ENCODE results near the gene EEF1B2. TPM values are rescaled to one million over a fixed set of nuclear protein-coding genes. Genes with fewer than 3 reads are reported as not detected.

EEF1B2 gene
- total RNA-seq (2022) (939 and 946 TPM in 2 replicates), Bru-seq, nascent RNA (percentile 100 among the genes with signal in this experiment), BruChase-seq, experiment 1, labeled RNA remaining after a 2-hour chase (percentile 100 among the genes with signal in this experiment), BruChase-seq, experiment 2, labeled RNA remaining after a 6-hour chase (percentile 100 among the genes with signal in this experiment)
- long read RNA-seq, transcript EEF1B2-203 (6 exons, 1,098 nt): major isoform, 445 of 629 reads
- long read RNA-seq, transcript EEF1B2-201 (7 exons, 844 nt): minor isoform, 128 of 629 reads
- long read RNA-seq, transcript EEF1B2-202 (7 exons, 880 nt): minor isoform, 22 of 629 reads
- long read RNA-seq, partial matches to known transcripts: 20 of 629 reads
- long read RNA-seq, other reads (novel, unspliced or antisense): 11 of 629 reads

DNA sequence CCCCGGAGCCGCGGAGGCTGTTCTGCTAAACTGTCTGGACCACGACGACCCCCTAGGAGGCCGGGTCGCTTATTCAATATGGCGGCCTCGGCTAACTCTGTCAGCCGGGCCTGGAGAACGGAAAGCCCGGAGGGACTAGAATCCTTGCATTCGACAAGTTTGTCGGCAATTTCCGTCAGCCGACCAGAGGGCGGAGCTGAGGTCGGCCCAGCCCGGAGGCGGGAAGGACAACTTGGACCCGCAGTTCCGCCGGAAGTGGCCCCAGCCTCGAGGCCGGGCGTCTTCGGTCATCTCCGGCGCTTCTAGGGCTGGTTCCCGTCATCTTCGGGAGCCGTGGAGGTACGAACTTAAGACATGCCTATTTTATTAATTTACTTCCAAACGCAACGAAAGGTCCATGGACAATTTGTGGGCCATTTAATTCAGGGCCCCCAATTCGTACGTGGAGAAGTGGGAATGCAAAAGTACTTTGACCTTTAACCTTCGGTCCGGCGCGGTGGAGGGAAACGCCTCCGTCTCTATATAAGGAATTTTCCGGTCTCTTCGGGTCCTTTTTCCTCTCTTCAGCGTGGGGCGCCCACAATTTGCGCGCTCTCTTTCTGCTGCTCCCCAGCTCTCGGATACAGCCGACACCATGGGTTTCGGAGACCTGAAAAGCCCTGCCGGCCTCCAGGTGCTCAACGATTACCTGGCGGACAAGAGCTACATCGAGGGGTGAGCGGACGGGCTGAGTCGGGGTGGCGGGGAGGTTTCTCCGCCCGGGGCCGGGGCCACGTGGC, at the start of gene EEF1B2, which contains the start of gene NDUFS1:
Gene EEF1B2 (plus strand): TSS at position 550 of the 779 bp plus-strand sequence. CDS start 85 bp downstream, at position 635.
Gene NDUFS1 (minus strand): TSS at position 99 of the 779 bp plus-strand sequence. CDS start 5,766 bp downstream, outside the sequence.
- H3K9me3 ChIP-seq: no peaks in the 10 kb centered on the region
- peaks cover 25% of the 10 kb centered on the region for H3K4me1 Mint-ChIP-seq (ENCODE audit: low read depth, unreplicated experiment)
- ChIA-PET CTCF (interaction anchor here (0.6 kb wide), 2 partner anchors 102 to 1538 kb away, joined by 4 read pairs; no protein-coding TSS in a partner anchor), POLR2A (interaction anchor here (0.6 to 1.4 kb wide), 4 partner anchors 74 to 1552 kb away, joined by 3 to 7 read pairs (median 4); partner anchors contain the start of genes CCNYL1 and INO80D)
- intact Hi-C loops (cut with micrococcal nuclease; ENCODE audit: unreplicated experiment): loop anchor here (2.0 to 5.0 kb wide), 5 partner anchors 73 to 283 kb away; partner anchors contain the start of genes ADAM23 and INO80D
- peaks cover 6% of the 10 kb centered on the region for H3K36me3 ChIP-seq (ENCODE audit: control insufficient read depth, insufficient read depth, low read length)
- H3K4me3 ChIP-seq (ENCODE audit: low read depth, low read length): peak within 1 kb of the TSS; percentile 70
- H3K36me3 Mint-ChIP-seq (ENCODE audit: insufficient read depth, unreplicated experiment): peaks cover 62% of the 10 kb centered on the region
- peak; percentile 98 for DNase-seq
- no peaks in the 10 kb centered on the region for H3K27me3 ChIP-seq (replicated peaks; ENCODE audit: control insufficient read depth, insufficient read depth, low read length)
- H3K27ac Mint-ChIP-seq (ENCODE audit: unreplicated experiment): peak within 1 kb of the TSS; percentile 99
- no TSS peak for BruUV-seq (replicated peaks)
- TF ChIP-seq, protein P1, sequence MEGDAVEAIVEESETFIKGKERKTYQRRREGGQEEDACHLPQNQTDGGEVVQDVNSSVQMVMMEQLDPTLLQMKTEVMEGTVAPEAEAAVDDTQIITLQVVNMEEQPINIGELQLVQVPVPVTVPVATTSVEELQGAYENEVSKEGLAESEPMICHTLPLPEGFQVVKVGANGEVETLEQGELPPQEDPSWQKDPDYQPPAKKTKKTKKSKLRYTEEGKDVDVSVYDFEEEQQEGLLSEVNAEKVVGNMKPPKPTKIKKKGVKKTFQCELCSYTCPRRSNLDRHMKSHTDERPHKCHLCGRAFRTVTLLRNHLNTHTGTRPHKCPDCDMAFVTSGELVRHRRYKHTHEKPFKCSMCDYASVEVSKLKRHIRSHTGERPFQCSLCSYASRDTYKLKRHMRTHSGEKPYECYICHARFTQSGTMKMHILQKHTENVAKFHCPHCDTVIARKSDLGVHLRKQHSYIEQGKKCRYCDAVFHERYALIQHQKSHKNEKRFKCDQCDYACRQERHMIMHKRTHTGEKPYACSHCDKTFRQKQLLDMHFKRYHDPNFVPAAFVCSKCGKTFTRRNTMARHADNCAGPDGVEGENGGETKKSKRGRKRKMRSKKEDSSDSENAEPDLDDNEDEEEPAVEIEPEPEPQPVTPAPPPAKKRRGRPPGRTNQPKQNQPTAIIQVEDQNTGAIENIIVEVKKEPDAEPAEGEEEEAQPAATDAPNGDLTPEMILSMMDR (IDR thresholded peaks at IDR 0.05; ENCODE audit: insufficient read depth in 1 of 2, low read depth in 1 of 2, low read length in 1 of 2, severe bottlenecking in 1 of 2, unreplicated experiment in 1 of 2): no peak
- H3K4me3 Mint-ChIP-seq (ENCODE audit: unreplicated experiment): peak within 1 kb of the TSS; percentile 83
- H3K9me3 Mint-ChIP-seq (ENCODE audit: unreplicated experiment): no peaks in the 10 kb centered on the region
- H3K27me3 Mint-ChIP-seq (ENCODE audit: insufficient read depth, unreplicated experiment): no peaks in the 10 kb centered on the region
- peaks cover 6% of the 10 kb centered on the region; the same call in 1 of the 2 replicates for H3K4me1 ChIP-seq

DNA sequence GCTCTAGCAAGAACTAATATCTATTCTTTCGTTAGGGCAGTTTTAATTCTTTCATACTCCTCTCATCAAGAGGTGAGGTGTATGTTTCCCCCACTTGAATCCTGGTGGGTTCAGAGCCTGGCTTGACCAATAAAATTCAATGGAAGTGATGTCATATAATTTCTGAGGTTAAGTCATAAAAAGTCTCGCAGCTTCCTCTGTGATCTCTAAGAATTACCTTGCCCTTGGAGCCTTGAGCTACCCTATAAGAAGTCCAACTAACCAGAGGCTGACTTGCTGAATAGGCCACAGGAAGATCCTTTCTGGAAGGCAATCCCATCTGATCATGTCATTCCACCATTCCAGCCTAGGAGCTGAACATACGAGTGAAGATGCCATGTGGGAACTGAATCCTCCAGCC, 47.6 kb upstream of the EEF1B2 start:
- Mint-ChIP-seq H3K36me3 (ENCODE audit: insufficient read depth, unreplicated experiment) (peaks cover 16% of the 10 kb centered on the region), H3K4me3 (ENCODE audit: unreplicated experiment) (no peak overlapping the region), H3K4me1 (ENCODE audit: low read depth, unreplicated experiment) (peaks cover 10% of the 10 kb centered on the region), H3K27me3 (ENCODE audit: insufficient read depth, unreplicated experiment) (no peaks in the 10 kb centered on the region), H3K27ac (ENCODE audit: unreplicated experiment) (no peak overlapping the region), H3K9me3 (ENCODE audit: unreplicated experiment) (no peaks in the 10 kb centered on the region)
- no peaks in the 10 kb centered on the region for H3K27me3 ChIP-seq (replicated peaks; ENCODE audit: control insufficient read depth, insufficient read depth, low read length)
- CTCF ChIA-PET: no interaction called here
- peaks cover 9% of the 10 kb centered on the region for H3K4me1 ChIP-seq
- H3K9me3 ChIP-seq: no peaks in the 10 kb centered on the region
- H3K4me3 ChIP-seq (ENCODE audit: low read depth, low read length): no peak overlapping the region
- TF ChIP-seq, protein P1 (IDR thresholded peaks at IDR 0.05; ENCODE audit: insufficient read depth in 1 of 2, low read depth in 1 of 2, low read length in 1 of 2, severe bottlenecking in 1 of 2, unreplicated experiment in 1 of 2): no peak
- no peaks in the 10 kb centered on the region for H3K36me3 ChIP-seq (ENCODE audit: control insufficient read depth, insufficient read depth, low read length)
- no TSS peak for BruUV-seq (replicated peaks)
- intact Hi-C loops (cut with micrococcal nuclease; ENCODE audit: unreplicated experiment): no loop called here
- POLR2A ChIA-PET: no interaction called here
- DNase-seq: no peak

DNA sequence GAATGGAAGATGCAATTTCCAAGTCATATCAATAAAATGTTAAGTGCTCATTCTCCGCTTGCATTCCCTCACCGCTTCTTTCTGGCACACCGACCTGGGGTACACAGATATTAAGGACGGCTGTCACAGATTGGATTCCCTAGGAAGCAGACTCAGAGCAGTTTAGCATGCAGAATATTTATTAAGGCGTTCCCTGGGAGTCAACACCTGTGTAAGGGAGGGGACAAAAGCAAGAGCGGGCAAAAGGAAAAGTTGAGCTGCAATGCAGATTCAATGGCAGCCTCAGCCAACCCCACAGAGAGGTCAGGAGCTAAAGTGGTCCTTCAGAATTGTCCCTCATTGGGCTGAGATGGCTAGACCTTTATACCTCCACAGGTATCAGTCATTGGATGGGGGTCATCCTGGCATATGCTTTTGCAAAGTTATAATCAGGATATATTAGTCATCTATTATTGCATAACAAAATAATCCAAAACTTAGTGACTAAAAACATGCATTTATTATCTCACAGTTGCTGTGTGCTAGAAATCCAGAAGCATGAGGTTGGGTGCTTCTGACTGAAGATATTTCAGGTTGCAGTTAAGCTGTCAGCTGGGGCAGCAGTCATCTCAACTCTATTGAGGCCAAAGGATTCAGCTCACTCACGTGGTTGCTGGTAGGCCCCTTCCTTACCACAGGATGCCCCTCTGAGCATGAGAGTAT, 46.7 kb upstream of the EEF1B2 start:
- TF ChIP-seq, protein P1 (IDR thresholded peaks at IDR 0.05; ENCODE audit: insufficient read depth in 1 of 2, low read depth in 1 of 2, low read length in 1 of 2, severe bottlenecking in 1 of 2, unreplicated experiment in 1 of 2): no peak
- H3K9me3 ChIP-seq: no peaks in the 10 kb centered on the region
- CTCF ChIA-PET: no interaction called here

More for the DNA sequence above, 46.7 kb upstream of the EEF1B2 start:
- Mint-ChIP-seq H3K36me3 (ENCODE audit: insufficient read depth, unreplicated experiment) (peaks cover 16% of the 10 kb centered on the region), H3K4me3 (ENCODE audit: unreplicated experiment) (no peak overlapping the region), H3K9me3 (ENCODE audit: unreplicated experiment) (no peaks in the 10 kb centered on the region), H3K4me1 (ENCODE audit: low read depth, unreplicated experiment) (peaks cover 10% of the 10 kb centered on the region), H3K27me3 (ENCODE audit: insufficient read depth, unreplicated experiment) (no peaks in the 10 kb centered on the region), H3K27ac (ENCODE audit: unreplicated experiment) (no peak overlapping the region)
- DNase-seq: no peak
- no TSS peak for BruUV-seq (replicated peaks)
- H3K27me3 ChIP-seq (replicated peaks; ENCODE audit: control insufficient read depth, insufficient read depth, low read length): no peaks in the 10 kb centered on the region
- intact Hi-C loops (cut with micrococcal nuclease; ENCODE audit: unreplicated experiment): no loop called here
- peaks cover 9% of the 10 kb centered on the region for H3K4me1 ChIP-seq
- no peaks in the 10 kb centered on the region for H3K36me3 ChIP-seq (ENCODE audit: control insufficient read depth, insufficient read depth, low read length)
- POLR2A ChIA-PET: no interaction called here
- H3K4me3 ChIP-seq (ENCODE audit: low read depth, low read length): no peak overlapping the region

All from Caco-2 (cell line).